ENCODE results near the gene PTH2.

PTH2 gene

DNA sequence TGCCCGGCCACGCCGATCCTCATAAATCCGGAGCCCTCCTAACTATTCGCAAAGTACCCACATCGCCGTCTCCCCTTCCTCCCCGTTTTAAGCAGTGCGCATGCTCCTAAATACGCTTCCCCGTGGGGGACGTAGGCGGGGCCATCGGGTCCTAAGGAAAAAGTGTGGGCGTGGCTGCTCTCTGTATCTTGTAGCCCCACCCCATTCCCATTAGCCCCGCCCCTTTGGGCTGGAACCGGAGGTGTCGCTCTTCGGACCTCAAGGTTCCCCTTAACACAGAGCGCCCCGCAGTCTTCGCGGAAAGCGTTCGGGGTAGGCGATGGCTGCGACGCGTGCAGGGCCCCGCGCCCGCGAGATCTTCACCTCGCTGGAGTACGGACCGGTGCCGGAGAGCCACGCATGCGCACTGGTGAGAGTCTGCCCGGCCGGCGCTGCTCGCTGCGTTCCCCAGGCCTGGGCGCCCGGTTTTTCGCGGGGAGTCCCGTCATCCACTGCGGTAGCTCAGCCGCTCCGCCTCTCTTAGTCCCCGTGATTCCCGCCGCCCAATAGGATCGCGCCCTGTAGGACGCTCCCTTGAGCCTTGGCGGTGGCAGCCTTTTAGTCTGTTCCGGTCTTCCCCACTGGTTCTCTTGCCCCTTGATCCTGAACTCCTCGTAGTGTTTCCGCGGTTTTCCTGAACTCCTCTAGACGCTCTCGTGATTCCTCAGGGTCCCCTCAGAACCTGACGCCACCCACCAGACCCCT is 29.9 kb upstream of the PTH2 start, which contains the start of gene ALDH16A1:
Gene ALDH16A1 (plus strand): TSS at position 213 of the 744 bp plus-strand sequence. CDS start 107 bp downstream, at position 320.
- TF ChIP-seq, protein P1, sequence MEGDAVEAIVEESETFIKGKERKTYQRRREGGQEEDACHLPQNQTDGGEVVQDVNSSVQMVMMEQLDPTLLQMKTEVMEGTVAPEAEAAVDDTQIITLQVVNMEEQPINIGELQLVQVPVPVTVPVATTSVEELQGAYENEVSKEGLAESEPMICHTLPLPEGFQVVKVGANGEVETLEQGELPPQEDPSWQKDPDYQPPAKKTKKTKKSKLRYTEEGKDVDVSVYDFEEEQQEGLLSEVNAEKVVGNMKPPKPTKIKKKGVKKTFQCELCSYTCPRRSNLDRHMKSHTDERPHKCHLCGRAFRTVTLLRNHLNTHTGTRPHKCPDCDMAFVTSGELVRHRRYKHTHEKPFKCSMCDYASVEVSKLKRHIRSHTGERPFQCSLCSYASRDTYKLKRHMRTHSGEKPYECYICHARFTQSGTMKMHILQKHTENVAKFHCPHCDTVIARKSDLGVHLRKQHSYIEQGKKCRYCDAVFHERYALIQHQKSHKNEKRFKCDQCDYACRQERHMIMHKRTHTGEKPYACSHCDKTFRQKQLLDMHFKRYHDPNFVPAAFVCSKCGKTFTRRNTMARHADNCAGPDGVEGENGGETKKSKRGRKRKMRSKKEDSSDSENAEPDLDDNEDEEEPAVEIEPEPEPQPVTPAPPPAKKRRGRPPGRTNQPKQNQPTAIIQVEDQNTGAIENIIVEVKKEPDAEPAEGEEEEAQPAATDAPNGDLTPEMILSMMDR (IDR thresholded peaks at IDR 0.05; ENCODE audit: low read depth, low read length, missing control alignments) = no peak
- no peaks in the 10 kb centered on the region for H3K36me3 ChIP-seq (replicated peaks)

GRCh38 chr19:49451430-49452181 is 28.4 kb upstream of the PTH2 start, which contains the start of gene PIH1D1:
Gene PIH1D1, minus strand, starts transcription at chr19:49451814. Its CDS starts 240 bp downstream, at chr19:49451574.
- in situ Hi-C loops (cut with HindIII; ENCODE audit: low pct_ligation_motif_present, low sequenced_read_pairs) = no loop called here
- H3K4me3 ChIP-seq (ENCODE audit: low read depth, low read length) = peak within 1 kb of the TSS; percentile 95
- peak within 1 kb of the TSS; percentile 85 for H3K27ac ChIP-seq
- DNase-seq = peak; percentile 100
- H3K36me3 ChIP-seq (replicated peaks) = no peaks in the 10 kb centered on the region
- TF ChIP-seq, protein P1 (IDR thresholded peaks at IDR 0.05; ENCODE audit: low read depth, low read length, missing control alignments) = peak; percentile 47
- no peaks in the 10 kb centered on the region for H3K27me3 ChIP-seq (replicated peaks)

More for the DNA sequence above, 29.9 kb upstream of the PTH2 start, which contains the start of gene ALDH16A1:
- Histone ChIP-seq H3K27ac (peak within 1 kb of the TSS; percentile 85), H3K27me3 (replicated peaks) (no peaks in the 10 kb centered on the region), H3K4me3 (ENCODE audit: low read depth, low read length) (peak within 1 kb of the TSS; percentile 77)
- in situ Hi-C loops (cut with HindIII; ENCODE audit: low pct_ligation_motif_present, low sequenced_read_pairs) = no loop called here
- DNase-seq = peak; percentile 97

DNA sequence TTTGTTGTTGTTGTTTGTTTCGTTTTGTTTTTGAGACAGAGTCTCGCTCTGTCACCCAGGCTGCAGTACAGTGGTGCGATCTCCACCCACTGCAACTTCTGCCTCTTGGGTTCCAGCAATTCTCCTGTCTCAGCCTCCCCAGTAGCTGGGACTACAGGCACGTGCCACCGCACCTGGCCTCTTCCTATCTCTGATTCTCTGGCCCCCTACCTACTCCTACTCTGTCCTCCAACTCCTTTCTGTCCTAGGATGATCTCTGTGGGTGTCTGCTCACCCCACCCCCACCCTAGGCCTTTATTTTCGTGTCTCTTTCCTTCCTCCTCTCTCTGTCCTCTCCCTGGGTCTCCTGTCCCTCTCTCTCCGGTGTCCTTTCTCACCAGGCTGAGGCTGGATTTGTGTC is 27.2 kb upstream of the PTH2 start:
- no peaks in the 10 kb centered on the region for H3K27me3 ChIP-seq (replicated peaks)
- no peak for DNase-seq
- no peak overlapping the region for H3K4me3 ChIP-seq (ENCODE audit: low read depth, low read length)
- H3K36me3 ChIP-seq (replicated peaks) = no peaks in the 10 kb centered on the region
- TF ChIP-seq, protein P1 (IDR thresholded peaks at IDR 0.05; ENCODE audit: low read depth, low read length, missing control alignments) = no peak
- no peak overlapping the region for H3K27ac ChIP-seq
- in situ Hi-C loops (cut with HindIII; ENCODE audit: low pct_ligation_motif_present, low sequenced_read_pairs) = no loop called here

DNA sequence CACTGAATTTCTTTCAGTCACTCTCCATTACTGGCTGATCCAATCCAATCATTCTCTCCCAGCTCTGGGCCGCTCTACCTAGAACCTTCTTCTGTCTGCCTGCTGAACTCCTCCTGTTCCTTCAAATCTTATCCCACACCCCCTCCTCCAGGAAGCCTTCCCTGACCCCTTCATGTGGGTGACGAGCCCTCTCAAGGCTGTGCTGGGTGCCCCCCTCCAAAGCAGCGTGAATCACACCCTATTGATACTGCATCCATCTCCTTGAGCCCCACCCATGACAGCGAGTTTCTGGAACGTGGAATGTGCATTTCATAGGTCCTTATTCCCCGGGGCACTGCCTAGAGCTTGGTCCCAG is 25.2 kb upstream of the PTH2 start:
- H3K27ac ChIP-seq = no peak overlapping the region
- TF ChIP-seq, protein P1 (IDR thresholded peaks at IDR 0.05; ENCODE audit: low read depth, low read length, missing control alignments) = no peak
- no peak for DNase-seq
- H3K27me3 ChIP-seq (replicated peaks) = no peaks in the 10 kb centered on the region
- H3K36me3 ChIP-seq (replicated peaks) = no peaks in the 10 kb centered on the region
- in situ Hi-C loops (cut with HindIII; ENCODE audit: low pct_ligation_motif_present, low sequenced_read_pairs) = no loop called here
- H3K4me3 ChIP-seq (ENCODE audit: low read depth, low read length) = no peak overlapping the region

DNA sequence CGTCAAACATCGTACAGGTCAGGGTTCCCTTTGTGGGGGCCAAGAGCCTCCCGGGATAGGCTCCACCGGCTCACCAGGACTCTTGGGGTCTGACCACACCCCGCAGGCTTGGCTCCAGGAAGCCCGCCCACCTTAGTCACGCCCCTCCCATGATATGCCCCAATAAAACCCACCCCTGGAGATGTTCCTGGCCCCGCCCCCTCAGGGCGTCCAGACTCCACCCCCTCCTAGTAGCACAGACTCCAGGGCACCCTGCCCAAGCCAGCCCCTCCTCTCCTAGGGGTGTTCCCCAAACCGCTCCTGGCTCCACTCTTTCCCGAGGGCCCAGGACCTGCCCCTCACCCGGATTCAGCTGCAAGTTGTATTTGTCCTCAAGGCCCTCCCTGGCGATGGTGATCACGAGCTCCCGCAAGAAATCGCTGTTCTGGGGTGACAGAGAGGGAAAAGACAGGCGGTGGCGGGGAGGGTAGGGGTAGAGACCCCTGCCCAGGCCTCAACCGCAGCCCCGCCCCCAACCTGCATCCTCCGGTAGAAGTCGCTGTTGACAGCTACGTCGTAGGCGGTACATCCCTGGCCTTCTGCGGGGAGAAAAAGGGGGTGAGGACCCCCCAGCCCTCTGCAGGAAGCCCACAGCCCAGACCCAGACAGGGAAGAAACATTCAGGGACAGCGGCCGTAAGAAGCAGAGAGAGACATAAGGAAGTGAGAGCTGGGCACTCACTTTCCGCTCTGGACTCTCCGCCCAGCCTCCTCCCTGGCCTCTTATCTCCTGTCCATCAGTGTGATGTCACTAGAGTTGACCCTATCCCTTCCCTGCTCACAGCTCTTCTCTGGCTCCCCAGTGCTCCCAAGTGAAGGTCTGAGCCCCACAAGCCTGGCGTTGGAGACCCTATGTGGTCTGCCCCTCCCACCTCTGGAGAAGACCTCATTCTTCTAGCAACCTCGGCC is 24.5 kb upstream of the PTH2 start:
- H3K36me3 ChIP-seq (replicated peaks) = no peaks in the 10 kb centered on the region
- no peak overlapping the region for H3K4me3 ChIP-seq (ENCODE audit: low read depth, low read length)
- in situ Hi-C loops (cut with HindIII; ENCODE audit: low pct_ligation_motif_present, low sequenced_read_pairs) = no loop called here
- H3K27me3 ChIP-seq (replicated peaks) = no peaks in the 10 kb centered on the region
- no peak overlapping the region for H3K27ac ChIP-seq
- no peak for DNase-seq
- TF ChIP-seq, protein P1 (IDR thresholded peaks at IDR 0.05; ENCODE audit: low read depth, low read length, missing control alignments) = no peak
